SH-SY5Y (cell line): ENCODE measurements around the gene GCN1.

ENCODE experiments used
- GATA2 ChIP-seq: IDR thresholded peaks from 2 replicates; pipeline ENCODE4 v1.6.1; 2011; ENCODE audit warnings: mild to moderate bottlenecking, low read depth, low read length
- GATA3 ChIP-seq: IDR thresholded peaks from 2 replicates; pipeline ENCODE4 v1.6.1; 2011; ENCODE audit warnings: low read depth, mild to moderate bottlenecking, low read length, moderate library complexity

DNA sequence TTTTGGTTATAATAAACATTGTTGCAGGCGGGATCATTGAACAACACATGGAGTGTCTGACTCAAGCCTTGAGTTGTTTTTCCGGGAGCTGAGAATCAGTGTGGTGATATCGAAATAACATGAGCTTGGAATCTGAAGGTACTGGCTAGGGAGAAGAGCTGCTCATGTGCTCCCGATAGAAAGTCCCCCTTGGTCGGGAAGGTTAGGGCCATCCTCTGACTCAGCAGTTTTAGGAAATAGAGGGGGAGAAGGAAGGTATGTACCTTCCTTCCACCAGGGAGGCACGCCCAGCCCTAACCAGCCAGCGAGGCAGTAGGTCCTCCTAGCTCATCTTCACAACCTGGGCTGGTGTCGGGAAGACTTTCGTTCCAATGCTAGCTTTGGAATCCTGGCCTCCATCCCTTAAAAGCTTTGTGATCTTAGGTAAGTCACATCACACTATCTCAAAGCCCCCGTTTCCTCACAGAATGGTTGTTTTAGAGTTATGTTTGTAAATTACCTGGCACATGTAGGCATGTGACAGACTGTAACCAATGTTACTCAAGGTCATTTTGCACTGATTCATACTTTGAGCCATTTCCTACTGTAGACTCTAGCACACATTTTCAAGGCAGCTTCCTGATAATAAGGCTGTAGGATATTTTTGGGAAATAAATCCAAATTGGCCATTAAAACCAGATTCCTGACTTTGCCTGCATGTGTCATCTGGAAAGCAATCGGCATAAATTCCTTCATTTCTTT, 76.0 kb downstream of the GCN1 start:
- TF ChIP-seq GATA3 (no peak), GATA2 (no peak)
